HG03025 (cell line): ENCODE results near the gene MYO15A.

Source experiments
- ATAC-seq: cut with Tn5 transposase; IDR thresholded peaks from one replicate; pipeline ENCODE4 v1.9.1; 2021; ENCODE audit warnings: mild to moderate bottlenecking, moderate library complexity; ENCODE audit not compliant: unreplicated experiment, low FRiP score

The MYO15A gene

DNA sequence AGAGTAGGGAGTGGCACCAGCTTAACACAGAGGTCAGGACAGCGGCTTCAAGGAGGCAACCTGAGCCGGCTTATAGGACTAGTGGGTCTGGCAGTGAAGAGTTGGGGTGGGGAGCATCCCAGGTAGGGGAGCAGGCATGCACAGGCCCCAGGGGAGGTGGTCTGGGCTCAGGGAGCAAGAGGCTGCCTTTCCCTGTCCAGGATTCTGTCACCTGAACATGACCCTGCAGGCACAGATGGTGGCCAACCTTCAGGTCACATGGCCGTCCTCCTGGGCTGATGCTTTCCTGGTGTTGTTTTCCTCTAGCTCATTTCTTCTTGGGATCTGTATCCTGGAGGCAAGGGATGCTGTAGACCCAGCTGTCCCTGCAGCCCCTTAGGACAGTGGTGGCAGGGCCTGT is 3.5 kb upstream of the MYO15A start:
- ATAC-seq: no peak

DNA sequence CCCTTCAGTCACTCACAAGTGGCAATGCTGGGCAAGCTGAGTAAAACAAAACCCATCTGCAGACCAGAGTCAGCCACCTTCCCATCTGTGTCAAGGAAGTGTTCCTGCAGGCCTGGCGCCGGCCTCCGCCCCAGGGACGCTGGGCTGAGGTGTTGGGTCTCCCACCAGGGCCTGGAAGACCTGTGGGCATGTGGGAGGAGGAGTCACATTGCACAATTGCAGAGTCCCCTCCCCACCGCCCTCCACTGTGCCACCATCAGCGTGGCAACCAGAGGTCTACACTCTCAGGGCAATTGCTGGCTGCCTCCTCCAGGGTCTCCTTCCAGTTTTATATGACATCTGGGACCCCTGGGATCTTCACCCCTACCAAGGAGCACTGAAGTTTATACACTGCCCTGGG is 3.0 kb upstream of the MYO15A start:
- no peak for ATAC-seq

DNA sequence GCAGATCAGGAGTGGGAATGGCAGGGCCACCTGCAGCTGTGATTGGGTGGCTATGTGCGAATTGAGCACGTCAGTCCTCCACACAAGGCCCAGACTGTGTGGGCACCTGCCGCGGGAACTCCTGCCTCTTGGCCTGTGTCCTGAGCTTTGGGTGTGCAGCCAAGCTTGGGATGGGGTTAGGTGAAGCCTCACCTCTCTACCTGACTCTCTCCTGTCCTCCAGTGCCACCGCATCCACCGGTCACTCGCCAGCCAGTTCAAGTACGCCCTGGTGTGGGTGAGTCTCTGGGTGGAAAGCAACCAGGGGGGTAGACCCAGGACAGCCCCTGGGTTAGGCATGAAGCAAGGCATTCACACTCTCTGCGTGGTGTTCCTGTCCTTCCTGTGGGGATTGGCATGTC is 2.3 kb upstream of the MYO15A start:
- no peak for ATAC-seq

DNA sequence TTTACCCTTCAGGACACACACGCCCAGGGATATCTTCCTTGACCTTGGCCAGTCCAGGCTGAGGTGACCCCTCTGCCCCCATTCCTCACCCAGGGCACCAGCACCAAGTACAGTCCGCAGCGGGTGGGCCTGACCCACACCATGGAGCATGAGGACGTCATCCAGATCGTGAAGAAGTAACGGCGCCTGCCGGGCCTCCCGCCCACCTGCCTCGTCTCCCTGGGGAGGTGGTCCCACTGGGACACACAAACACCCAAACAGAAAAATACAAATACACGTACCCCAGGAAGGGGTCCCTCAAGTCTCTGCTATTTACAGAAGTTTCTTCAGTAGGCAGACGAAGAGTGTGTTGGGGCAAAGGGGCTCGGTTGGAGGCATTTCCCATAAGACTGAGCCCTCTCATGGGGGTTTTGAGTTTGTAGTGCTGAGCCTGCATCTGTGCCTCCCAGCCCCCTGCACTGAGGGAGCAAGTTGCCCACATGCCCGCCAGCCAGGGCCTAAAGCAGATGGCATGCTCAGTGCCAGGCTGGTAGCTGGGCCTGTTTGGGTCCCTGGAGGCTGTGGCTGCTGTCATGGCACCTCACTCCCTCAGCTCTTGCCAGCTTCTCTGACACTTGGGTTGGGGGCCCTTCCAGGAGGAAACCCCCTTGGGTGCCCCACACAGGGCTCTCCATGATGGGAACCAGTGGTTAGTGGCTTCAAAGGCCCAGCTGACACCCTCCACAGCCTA is 1.3 kb upstream of the MYO15A start:
- ATAC-seq: no peak

DNA sequence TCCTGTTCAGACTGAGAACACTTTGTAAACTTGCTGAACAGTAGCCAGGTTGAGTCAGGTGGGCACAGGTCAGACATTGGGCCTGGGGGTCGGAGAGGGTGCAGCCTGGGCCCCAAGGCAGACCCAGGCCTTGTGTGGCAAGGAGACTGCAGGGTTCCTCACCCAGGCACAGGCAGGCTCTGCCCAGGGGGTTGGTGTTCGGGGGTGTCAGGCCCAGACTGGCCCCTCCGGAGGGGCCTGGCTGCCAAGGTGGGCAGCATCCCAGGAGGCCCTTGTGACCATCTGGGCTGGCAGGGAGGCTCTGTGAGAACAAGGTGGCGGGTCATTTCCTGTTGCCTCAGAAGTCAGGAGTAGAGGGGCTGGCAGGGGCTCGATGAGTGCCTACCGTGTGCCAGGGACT is 585 bp upstream of the MYO15A start:
- ATAC-seq: no peak

DNA sequence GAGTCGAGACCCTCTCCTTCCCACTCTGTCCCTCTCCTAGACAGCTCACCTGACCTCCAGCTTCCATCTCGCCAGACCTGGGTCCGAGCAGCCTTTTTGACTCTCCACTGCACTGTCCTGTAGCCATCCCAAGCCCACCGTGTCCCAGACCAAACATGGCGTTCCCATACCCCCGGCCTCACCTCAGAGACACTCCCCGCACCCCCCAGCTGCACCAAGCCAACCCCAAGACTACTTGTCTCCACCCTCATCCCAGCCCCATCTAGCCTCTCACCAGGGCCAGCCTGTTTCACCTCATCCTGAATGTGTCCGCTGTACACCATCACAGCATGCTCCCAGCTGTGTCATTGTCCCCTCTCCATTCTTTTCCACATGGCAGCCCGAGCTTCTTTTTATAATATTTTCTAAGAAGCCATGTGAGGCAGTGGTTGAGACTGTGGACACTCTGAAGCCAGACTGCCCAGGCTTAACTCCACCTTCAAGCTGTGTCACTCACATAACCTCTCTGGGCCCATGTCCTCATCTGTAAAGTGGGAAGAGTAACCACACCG is 1.5 kb downstream of the MYO15A start:
- ATAC-seq: no peak

DNA sequence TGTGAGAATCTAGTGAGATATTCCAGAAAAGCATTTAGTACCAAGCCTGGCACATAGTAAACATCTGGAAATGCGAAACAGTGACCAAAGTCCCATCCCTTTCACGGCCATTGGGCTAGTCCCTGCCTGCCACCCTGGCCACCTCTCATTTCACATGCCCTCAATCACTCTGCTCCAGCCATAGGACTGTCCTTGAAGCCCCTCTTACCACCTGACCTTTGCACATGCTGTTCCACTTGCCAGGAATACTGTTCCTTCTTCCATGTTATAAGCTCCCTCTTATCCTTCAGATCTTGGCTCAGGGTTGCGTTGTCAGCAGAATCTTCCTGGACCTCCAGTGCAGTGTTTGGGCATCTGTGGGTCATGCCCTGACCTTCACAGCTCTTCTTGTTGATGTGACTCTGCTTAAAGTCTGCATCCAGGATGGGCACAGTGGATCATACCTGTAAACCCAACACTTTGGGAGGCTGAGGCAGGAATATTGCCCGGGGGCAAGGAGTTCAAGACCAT is 2.1 kb downstream of the MYO15A start:
- no peak for ATAC-seq

DNA sequence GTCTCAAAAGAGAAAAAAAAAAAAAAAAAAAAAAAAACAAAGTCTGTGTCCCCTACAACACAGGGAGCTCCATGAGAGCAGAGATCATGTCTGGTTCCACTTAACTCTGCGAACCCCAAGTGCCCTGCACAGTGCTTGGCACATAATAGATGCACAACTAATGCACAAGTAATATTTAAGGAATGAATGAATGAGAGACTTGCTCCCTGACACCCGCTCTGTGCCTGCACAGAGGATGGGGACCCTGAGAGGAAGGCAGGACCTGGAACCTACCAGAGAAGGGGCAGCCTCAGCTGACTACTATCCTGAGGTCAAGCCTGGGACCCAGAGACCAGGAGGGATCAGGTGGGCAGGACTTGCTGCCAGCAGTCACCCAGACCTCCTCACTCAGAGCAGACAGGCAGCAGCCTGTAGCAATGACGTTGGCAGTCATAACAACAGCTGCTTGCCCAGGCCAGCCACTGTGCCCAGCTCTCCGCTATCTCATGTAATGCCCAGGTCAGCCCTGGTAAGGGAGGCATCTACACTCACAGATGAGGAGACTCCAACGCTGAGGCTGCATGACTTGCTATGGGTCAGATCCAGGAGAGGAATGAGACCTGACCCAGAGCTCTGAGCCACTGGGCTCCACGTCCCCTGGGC is 2.9 kb downstream of the MYO15A start:
- ATAC-seq: no peak

DNA sequence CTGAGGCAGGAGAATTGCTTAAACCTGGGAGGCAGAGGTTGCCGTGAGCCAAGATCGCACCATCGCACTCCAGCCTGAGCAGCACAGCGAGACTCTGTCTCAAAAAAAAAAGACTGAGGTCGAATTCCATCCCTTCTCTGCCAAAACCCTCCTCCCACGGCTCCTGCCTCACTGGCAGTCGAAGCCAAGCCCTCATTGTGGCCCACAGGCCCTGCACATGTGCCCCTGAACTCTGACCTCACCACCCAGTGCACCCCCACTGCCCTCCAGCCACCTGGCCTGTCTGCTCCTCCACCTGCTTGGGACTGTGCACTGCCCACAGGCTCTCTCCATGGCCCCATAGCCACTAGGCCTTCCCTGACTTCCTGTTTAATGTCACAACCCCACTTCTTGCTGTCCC is 7.0 kb downstream of the MYO15A start:
- ATAC-seq: no peak

DNA sequence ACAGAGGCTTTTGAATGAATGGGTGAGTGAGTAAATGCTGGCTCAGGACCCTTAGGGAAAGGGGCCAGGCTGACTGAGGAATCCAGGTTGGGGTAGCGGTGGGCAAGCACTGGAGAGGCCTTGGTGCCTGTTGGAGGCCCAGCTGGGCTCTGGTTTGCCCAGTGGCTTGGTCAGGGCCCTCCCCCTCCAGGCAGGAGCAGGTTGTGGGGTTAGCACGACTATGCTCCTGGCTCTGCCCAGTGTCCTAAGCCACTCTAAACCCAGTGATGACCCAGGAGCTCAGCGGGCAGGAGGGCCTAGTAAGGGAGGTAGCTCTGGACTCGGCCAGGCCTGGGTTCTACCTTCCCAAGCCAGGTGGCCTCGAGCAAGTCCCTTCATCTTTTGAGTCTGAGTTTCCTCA is 7.5 kb downstream of the MYO15A start:
- ATAC-seq: no peak

DNA sequence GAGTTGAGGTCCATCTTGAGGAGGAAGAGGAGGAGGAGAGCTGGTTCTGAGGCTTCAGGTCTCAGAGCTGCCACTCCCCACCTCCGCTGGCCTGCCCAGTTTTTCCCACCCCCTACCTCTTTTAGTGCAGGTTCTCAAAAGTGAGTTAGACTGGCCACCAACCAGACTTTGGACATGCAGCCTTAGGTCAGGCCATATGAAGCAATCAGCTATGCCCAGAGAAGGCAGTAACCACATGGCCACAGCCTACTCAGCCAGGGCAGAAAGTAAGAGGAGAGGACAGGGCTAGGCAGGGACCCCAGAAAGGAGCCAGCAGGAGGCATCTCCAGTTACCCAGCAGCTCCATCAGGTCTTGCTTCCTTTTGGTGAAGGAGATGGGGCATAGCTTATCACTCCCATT is 9.0 kb downstream of the MYO15A start:
- ATAC-seq: no peak

DNA sequence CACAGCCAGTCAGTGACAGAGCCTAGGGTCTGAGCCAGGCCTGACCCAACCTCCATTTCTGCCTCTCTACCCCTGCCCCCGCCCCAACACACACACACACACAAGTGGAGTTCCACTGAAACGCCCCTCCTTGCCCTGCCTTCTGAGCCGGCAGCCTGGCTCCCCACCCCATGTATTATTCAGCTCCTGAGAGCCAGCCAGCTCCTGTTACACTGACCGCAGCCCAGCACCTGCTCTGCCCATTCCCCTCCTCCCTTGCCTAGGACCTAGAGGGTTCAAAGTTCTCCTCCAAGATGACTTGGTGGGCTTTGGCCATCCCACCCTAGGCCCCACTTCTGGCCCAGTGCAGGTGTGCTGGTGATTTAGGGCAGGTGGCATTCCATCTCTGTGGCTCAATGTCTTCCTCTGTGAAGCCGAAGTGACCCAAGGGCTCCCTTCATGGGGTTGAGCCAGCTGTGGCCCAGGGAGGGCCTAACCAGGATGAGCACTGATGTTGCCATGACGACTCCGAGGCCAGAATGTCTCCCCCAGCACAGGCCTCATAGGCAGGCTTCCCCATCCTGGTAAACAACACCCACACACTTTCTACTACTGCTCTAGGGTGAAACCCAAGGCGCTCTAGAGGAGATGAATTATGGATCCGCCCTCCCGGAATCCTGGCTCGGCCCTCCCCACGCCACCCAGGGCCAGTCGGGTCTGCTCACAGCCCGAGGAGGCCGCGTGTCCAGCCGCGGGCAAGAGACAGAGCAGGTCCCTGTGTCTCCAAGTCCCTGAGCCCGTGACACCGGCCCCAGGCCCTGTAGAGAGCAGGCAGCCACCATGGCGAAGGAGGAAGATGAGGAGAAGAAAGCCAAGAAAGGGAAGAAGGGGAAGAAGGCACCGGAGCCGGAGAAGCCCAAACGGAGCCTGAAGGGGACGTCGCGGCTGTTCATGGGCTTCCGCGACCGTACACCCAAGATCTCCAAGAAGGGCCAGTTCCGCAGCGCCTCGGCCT is 9.7 kb downstream of the MYO15A start:
- no peak for ATAC-seq

DNA sequence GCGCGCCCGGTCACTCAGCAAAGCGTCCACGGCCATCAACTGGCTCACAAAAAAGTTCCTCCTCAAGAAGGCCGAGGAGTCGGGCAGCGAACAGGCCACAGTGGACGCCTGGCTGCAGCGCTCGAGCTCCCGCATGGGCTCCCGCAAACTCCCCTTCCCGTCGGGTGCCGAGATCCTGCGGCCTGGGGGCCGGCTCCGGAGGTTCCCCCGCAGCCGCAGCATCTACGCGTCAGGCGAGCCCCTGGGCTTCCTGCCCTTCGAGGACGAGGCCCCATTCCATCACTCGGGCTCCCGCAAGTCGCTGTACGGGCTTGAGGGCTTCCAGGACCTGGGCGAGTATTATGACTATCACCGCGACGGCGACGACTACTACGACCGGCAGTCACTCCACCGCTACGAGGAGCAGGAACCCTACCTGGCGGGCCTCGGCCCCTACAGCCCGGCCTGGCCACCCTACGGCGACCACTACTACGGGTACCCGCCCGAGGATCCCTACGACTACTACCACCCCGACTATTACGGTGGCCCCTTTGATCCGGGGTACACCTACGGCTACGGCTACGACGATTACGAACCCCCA is 10.7 kb downstream of the MYO15A start:
- ATAC-seq: no peak

DNA sequence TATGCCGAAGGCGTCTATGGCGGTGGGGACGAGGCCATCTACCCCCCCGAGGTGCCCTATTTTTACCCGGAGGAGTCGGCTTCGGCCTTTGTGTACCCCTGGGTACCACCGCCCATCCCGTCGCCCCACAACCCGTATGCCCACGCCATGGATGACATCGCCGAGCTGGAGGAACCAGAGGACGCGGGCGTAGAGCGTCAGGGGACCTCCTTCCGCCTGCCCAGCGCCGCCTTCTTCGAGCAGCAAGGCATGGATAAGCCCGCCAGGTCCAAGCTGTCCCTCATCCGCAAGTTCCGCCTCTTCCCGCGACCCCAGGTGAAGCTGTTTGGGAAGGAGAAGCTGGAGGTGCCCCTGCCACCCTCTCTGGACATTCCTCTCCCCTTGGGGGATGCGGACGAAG is 11.4 kb downstream of the MYO15A start:
- no peak for ATAC-seq

DNA sequence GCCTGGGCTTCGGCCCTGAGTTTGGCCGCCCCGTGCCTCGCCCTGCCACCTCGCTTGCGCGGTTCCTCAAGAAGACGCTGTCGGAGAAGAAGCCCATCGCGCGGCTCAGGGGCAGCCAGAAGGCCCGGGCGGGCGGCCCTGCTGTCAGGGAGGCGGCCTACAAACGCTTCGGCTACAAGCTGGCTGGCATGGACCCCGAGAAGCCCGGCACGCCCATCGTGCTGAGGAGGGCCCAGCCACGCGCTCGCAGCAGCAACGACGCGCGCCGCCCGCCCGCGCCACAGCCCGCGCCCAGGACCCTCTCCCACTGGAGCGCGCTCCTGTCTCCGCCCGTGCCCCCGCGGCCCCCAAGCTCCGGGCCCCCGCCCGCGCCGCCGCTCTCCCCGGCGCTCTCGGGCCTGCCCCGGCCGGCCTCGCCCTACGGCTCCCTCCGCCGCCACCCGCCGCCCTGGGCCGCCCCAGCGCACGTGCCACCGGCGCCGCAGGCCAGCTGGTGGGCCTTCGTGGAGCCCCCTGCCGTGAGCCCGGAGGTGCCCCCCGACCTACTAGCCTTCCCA is 12.0 kb downstream of the MYO15A start:
- no peak for ATAC-seq

DNA sequence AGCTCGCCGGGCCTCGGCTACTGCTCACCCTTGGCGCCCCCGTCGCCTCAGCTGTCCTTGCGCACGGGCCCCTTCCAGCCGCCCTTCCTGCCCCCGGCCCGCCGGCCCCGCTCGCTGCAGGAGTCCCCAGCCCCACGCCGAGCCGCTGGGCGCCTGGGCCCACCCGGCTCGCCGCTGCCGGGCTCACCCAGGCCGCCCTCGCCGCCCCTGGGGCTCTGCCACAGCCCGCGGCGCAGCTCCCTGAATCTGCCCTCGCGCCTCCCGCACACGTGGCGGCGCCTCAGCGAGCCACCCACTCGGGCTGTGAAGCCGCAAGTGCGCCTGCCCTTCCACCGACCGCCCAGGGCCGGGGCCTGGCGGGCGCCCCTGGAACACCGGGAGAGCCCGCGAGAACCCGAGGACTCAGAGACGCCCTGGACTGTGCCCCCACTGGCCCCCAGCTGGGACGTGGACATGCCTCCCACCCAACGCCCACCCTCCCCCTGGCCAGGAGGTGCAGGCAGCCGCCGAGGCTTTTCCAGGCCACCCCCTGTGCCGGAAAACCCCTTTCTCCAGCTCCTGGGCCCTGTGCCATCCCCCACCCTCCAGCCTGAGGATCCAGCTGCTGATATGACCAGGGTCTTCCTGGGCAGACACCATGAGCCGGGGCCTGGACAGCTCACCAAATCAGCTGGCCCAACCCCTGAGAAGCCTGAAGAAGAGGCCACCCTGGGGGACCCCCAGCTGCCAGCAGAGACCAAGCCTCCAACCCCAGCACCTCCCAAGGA is 12.8 kb downstream of the MYO15A start:
- no peak for ATAC-seq

DNA sequence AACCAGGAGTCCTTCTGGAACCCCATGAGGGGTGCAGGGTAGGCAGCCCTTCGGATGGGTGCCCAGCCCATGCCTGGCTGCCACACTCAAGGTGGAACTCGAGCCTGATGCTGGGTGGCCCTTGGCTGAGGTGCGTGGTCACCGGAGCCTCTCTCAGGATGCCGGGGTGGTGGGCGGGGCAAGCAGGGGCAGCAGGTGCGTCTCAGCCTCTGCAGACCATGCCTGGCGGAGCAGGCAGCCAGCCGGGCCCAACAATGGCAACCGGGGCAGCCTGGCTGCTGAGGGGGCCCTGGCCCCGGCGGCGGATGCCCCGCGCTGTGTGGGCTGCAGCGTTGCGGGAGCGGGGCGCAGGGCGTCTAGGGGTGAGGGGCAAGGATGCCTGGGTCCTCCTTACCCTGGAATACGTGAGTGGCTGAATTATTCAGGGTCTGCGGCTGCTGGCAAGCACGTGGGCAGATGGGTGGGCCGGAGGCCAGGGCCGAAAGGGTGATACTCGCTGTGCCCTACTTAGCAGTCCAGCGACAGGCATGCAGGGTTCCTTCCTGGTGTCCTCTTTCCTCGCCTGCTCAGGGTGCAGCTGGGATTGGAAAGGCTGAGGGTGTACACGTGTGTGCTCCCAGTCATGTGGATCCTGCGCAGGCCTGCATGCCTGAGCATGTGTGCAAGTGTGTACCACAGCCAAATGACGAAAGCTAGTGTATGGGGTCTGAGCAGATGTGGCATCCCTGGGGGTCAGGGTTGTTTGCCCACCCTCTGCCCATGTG is 14.6 kb downstream of the MYO15A start:
- ATAC-seq: no peak

DNA sequence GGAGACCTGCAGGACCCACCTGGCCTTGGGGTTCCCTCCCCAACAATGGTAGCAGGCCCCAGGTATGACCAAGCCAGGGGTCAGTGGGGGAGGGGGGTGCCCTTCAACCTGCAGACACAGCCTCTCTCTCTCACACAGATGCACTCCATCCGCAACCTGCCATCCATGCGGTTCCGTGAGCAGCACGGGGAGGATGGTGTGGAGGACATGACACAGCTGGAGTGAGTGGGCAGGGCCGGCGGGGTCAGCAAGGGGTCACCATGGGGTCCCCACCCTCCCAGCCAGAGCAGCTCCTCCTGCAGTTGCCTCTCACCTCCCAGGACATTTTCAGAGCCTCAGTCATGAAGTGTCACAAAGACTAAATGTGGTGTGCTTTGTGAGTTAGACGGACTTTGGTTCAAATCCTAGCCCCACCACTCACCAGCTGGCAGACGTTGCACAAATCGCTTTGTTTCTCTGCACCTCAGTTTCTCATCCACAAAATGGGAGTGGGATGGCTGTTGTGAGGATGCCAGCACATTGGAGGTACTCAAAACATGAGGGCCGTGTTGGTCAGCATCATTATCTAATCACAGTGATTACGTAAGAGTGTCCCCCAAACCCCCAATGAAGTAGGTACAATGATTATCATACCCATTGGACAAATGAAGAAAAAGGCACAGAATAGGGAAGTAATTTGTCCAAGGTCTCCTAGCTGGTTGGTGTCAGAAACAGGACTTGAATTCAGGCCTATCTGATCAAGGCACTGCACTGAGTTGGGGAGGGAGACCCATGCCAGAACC is 16.0 kb downstream of the MYO15A start:
- no peak for ATAC-seq
